CD14-positive monocyte (primary cell): ENCODE measurements around the gene TCL1A. TPM values are rescaled to one million over a fixed set of nuclear protein-coding genes. Genes with fewer than 3 reads are reported as not detected.

Experiments
- DNase-seq, 3 donors: peaks; one replicate each; pipeline ENCODE4 v3.0.0-alpha.2; 2011 to 2022
- H2AFZ ChIP-seq: 2 replicates; pipeline ENCODE4 v1.6.0; 2012; ENCODE audit warnings: mild to moderate bottlenecking, low read depth, low read length, inconsistent platforms; ENCODE audit not compliant: insufficient read depth, poor library complexity, severe bottlenecking
- H3K27ac ChIP-seq, 2 donors: 1 replicate in 1 of 2; 2 replicates in 1 of 2; pipeline ENCODE4 v1.5.1; 2012 to 2013; ENCODE audit warnings: low read length in 2 of 2, control low read depth in 1 of 2, inconsistent platforms in 1 of 2, low read depth in 1 of 2, mild to moderate bottlenecking in 1 of 2
- H3K27me3 ChIP-seq, 2 donors: one replicate each; pipeline versions ENCODE4 v1.6.0 to v1.6.1; 2011 to 2013; ENCODE audit warnings: low read length in 2 of 2; ENCODE audit not compliant: control insufficient read depth in 2 of 2, insufficient read depth in 2 of 2
- H3K36me3 ChIP-seq, 2 donors: replicated peaks in 1 of 2; 1 replicate in 1 of 2; 2 replicates in 1 of 2; pipeline versions ENCODE4 v1.5.1 to v1.6.1; 2012 to 2013; ENCODE audit warnings: low read length in 2 of 2, control low read depth in 1 of 2, inconsistent platforms in 1 of 2, mild to moderate bottlenecking in 1 of 2; ENCODE audit not compliant: insufficient read depth in 2 of 2, control insufficient read depth in 1 of 2
- H3K4me1 ChIP-seq, 2 donors: 1 replicate in 1 of 2; 2 replicates in 1 of 2; pipeline versions ENCODE4 v1.5.1 to v1.6.1; 2012 to 2013; ENCODE audit warnings: low read length in 2 of 2, control low read depth in 1 of 2, inconsistent platforms in 1 of 2, mild to moderate bottlenecking in 1 of 2, moderate library complexity in 1 of 2; ENCODE audit not compliant: insufficient read depth in 2 of 2, control insufficient read depth in 1 of 2
- H3K4me2 ChIP-seq: replicated peaks from 2 replicates; pipeline ENCODE3; 2012; ENCODE audit warnings: low read length, moderate library complexity, mild to moderate bottlenecking; ENCODE audit not compliant: poor library complexity, severe bottlenecking; ENCODE audit errors: extremely low read depth
- H3K4me3 ChIP-seq, 3 experiments: fragments of 200-600 bp in 1 of 3; sonication (generic) in 1 of 3; replicated peaks in 1 of 3; 1 replicate in 2 of 3; 2 replicates in 1 of 3; pipeline ENCODE4 v1.5.1; 2011 to 2013; ENCODE audit warnings: low read length in 3 of 3, mild to moderate bottlenecking in 3 of 3, control low read depth in 2 of 3, low read depth in 2 of 3, inconsistent platforms in 1 of 3, moderate library complexity in 1 of 3
- H3K79me2 ChIP-seq: 2 replicates; pipeline ENCODE4 v1.6.0; 2012; ENCODE audit warnings: mild to moderate bottlenecking, control low read depth, inconsistent platforms, low read length, moderate library complexity; ENCODE audit not compliant: insufficient read depth
- H3K9ac ChIP-seq: 2 replicates; pipeline ENCODE4 v1.6.0; 2017; ENCODE audit warnings: low read length, mild to moderate bottlenecking; ENCODE audit not compliant: insufficient read depth, poor library complexity, severe bottlenecking
- H3K9me3 ChIP-seq, 2 donors: replicated peaks in 1 of 2; 1 replicate in 1 of 2; 2 replicates in 1 of 2; pipeline versions ENCODE4 v1.5.1 to v1.6.1; 2012 to 2013; ENCODE audit warnings: low read length in 2 of 2, control low read depth in 1 of 2; ENCODE audit not compliant: control insufficient read depth in 1 of 2, insufficient read depth in 1 of 2
- H4K20me1 ChIP-seq: 2 replicates; pipeline ENCODE4 v1.6.0; 2012; ENCODE audit warnings: mild to moderate bottlenecking, low read length, control low read depth, moderate library complexity; ENCODE audit not compliant: insufficient read depth
- H3K27ac Mint-ChIP-seq, 7 donors: one replicate each; pipeline ENCODE4 v1.8.0; 2020; ENCODE audit warnings: mild to moderate bottlenecking in 7 of 7, mixed read lengths in 7 of 7, moderate library complexity in 6 of 7, inconsistent platforms in 2 of 7
- H3K27me3 Mint-ChIP-seq, 3 donors: one replicate each; pipeline ENCODE4 v1.8.0; 2021 to 2022; ENCODE audit warnings: low read depth in 3 of 3, mild to moderate bottlenecking in 3 of 3, mixed read lengths in 3 of 3, moderate library complexity in 3 of 3, inconsistent platforms in 1 of 3
- H3K36me3 Mint-ChIP-seq, 2 donors: one replicate each; pipeline ENCODE4 v1.8.0; 2020; ENCODE audit warnings: mixed read lengths in 2 of 2, inconsistent platforms in 1 of 2, mild to moderate bottlenecking in 1 of 2
- H3K4me1 Mint-ChIP-seq: one replicate; pipeline ENCODE4 v1.8.0; 2020; ENCODE audit warnings: mild to moderate bottlenecking, mixed read lengths
- H3K4me3 Mint-ChIP-seq, 2 donors: one replicate each; pipeline ENCODE4 v1.8.0; 2020; ENCODE audit warnings: mild to moderate bottlenecking in 2 of 2, mixed read lengths in 2 of 2, moderate library complexity in 1 of 2
- H3K9me3 Mint-ChIP-seq, 7 donors: one replicate each; pipeline ENCODE4 v1.8.0; 2020 to 2022; ENCODE audit warnings: mixed read lengths in 7 of 7, mild to moderate bottlenecking in 6 of 7, moderate library complexity in 6 of 7, inconsistent platforms in 2 of 7
- CTCF ChIP-seq: fragments of 200-600 bp; IDR thresholded peaks from one replicate; pipeline ENCODE4 v1.8.0; 2022; ENCODE audit warnings: antibody characterized with exemption, mild to moderate bottlenecking
- WGBS: methylation state at CpG from one replicate; pipeline ENCODE4 v1.1.5; 2013; ENCODE audit warnings: missing lambda C conversion rate; ENCODE audit not compliant: insufficient coverage; 5-methylcytosine and 5-hydroxymethylcytosine counted together
- intact Hi-C, 2 donors: fragments of 100-400 bp; cut with micrococcal nuclease; formaldehyde crosslinking; loops; one replicate each; pipeline versions ENCODE4 v1.15.0 to v1.15.1; 2023
- polyA plus RNA-seq, 3 donors: library from polyadenylated mRNA; depleted of rRNA in 1 of 3; unstranded in 2 of 3; stranded (reverse) in 1 of 3; fragments of 300-500 nt in 2 of 3; fragments of >200 nt in 1 of 3; fragmentation: Illumina TruSeq in 2 of 3; gene quantifications; 1 replicate in 2 of 3; 2 replicates in 1 of 3; pipeline ENCODE4 v1.2.3, GENCODE V29; 2012 to 2021

The TCL1A gene
- polyA plus RNA-seq, 3 donors, result 1.0 to 1.3 (median 1.1) TPM

GRCh38 chr14:95690815-95691214 lies 23.1 kb downstream of the TCL1A start:
- H3K27me3 Mint-ChIP-seq, result peaks cover 9 to 11% (median 10%) of the 10 kb centered on the region in 3 donors
- H3K4me3 Mint-ChIP-seq, result no peak overlapping the region
- H3K27ac Mint-ChIP-seq, result no peak overlapping the region
- Histone ChIP-seq H3K27me3 (no peaks in the 10 kb centered on the region), H3K36me3 (no peaks in the 10 kb centered on the region), H3K9me3 (no peaks in the 10 kb centered on the region), H3K4me3 (no peak overlapping the region), H4K20me1 (no peaks in the 10 kb centered on the region), H3K4me1 (no peaks in the 10 kb centered on the region), H2AFZ (no peak overlapping the region), H3K27ac (no peak overlapping the region), H3K79me2 (no peaks in the 10 kb centered on the region), H3K4me2 (no peak overlapping the region), H3K9ac (no peak overlapping the region)
- no peak for DNase-seq
- intact Hi-C loops, result no loop called here
- WGBS, result 94% methylated on average over 9 of the region's 10 CpGs
- no peaks in the 10 kb centered on the region for H3K36me3 Mint-ChIP-seq
- no peaks in the 10 kb centered on the region for H3K9me3 Mint-ChIP-seq
- no peak for TF ChIP-seq CTCF
- H3K4me1 Mint-ChIP-seq, result no peaks in the 10 kb centered on the region

GRCh38 chr14:95689441-95689840 lies 24.5 kb downstream of the TCL1A start:
- intact Hi-C loops, result loop anchor here in 1 of 2 donors (10.0 kb wide), 1 partner anchor 245 kb away; no protein-coding TSS in a partner anchor
- no CpG with 5 or more reads among the region's 5 CpGs for WGBS
- Mint-ChIP-seq H3K27me3 (peaks cover 7 to 11% (median 11%) of the 10 kb centered on the region in 3 donors), H3K4me3 (no peak overlapping the region), H3K9me3 (no peaks in the 10 kb centered on the region), H3K4me1 (no peaks in the 10 kb centered on the region), H3K36me3 (no peaks in the 10 kb centered on the region), H3K27ac (no peak overlapping the region)
- no peaks in the 10 kb centered on the region for H3K79me2 ChIP-seq
- DNase-seq, result no peak
- H3K9me3 ChIP-seq, result no peaks in the 10 kb centered on the region
- H2AFZ ChIP-seq, result no peak overlapping the region
- TF ChIP-seq CTCF, result no peak
- H3K9ac ChIP-seq, result no peak overlapping the region
- no peaks in the 10 kb centered on the region for H3K4me1 ChIP-seq
- H4K20me1 ChIP-seq, result no peaks in the 10 kb centered on the region
- H3K36me3 ChIP-seq, result no peaks in the 10 kb centered on the region
- H3K27ac ChIP-seq, result no peak overlapping the region
- H3K4me3 ChIP-seq, result no peak overlapping the region
- H3K4me2 ChIP-seq, result no peak overlapping the region
- H3K27me3 ChIP-seq, result no peaks in the 10 kb centered on the region
